DND-41 (cell line): ENCODE measurements around the gene ARHGAP21.

Experiments
- CTCF ChIP-seq: IDR thresholded peaks from 2 replicates; pipeline ENCODE4 v1.5.1; 2012; ENCODE audit warnings: borderline replicate concordance, low read length, moderate library complexity, mild to moderate bottlenecking; ENCODE audit not compliant: poor library complexity, severe bottlenecking; ENCODE audit errors: extremely low read depth
- EZH2 ChIP-seq: IDR thresholded peaks from 3 replicates; pipeline ENCODE4 v1.6.1; 2012; ENCODE audit warnings: borderline replicate concordance, low read depth, mild to moderate bottlenecking, moderate library complexity, low read length, inconsistent platforms; ENCODE audit not compliant: severe bottlenecking

GRCh38 chr10:24570658-24571426 lies 152.8 kb downstream of the ARHGAP21 start:
- no peak for TF ChIP-seq CTCF
- no peak for TF ChIP-seq EZH2
